ENCODE results near the gene LPCAT4. TPM values are rescaled to one million over a fixed set of nuclear protein-coding genes. Genes with fewer than 3 reads are reported as not detected.

Gene LPCAT4
- total and polyA plus RNA-seq, 9 of the 15 experiments (the other 6 are each of a cell fraction or from before 2014, with no cell fraction given): 7.3 to 34.3 (median 14.4) TPM

DNA sequence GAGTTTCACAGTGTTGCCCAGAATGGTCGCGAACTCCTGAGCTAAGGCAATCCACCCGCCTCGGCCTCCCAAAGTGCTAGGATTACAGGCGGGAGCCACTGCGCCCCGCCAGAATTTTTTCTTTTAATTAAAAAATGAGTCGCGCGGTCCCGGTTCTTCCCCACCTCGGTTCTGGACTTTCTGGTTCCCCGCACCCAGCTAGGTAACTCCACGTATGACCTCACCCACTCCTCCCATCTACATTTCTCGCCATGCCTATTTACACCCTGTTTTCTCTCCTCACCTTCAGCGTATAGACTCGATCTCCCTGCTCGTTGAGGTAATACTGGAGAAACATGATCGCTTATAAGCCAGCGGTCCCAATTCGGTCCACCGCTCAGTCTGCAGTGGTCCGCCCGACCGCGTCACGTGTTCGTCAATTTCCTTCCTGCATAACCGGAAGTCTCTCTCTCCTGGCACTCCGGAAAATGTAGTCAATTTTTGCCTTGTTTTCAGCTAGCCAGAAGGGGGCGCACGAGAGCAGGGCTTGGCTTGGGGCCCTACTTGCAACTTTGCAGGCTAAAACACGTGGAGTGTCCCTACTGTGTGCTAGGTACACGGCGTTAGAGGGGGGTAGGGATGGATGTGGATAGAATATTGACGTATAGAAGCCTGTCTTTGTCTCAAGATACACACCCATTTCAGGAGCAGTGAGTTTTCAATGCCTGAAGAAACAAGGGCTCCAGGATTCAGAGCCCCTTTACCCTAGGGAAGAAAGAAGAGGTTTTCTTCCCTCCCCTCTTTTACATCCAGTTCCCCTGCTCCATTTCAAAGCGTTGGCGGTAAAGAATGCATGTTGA is 24.0 kb downstream of the LPCAT4 start, which contains the start of the genes NOP10 and NUTM1 (continued):
- TF ChIP-seq SRSF3 (IDR thresholded peaks at IDR 0.05; ENCODE audit: insufficient read depth, low read length) (no peak), CBFA2T2 (conservative IDR thresholded peaks at IDR 0.05) (peak; percentile 68), DACH1 (IDR thresholded peaks at IDR 0.05; ENCODE audit: partially characterized antibody) (no peak), MEF2D (tag; conservative IDR thresholded peaks at IDR 0.05; ENCODE audit: low read depth) (0 out of 2 replicates have a peak, but pooled peaks have one; percentile 12), MTF1 (CRISPR knock-in tag; IDR thresholded peaks at IDR 0.05; ENCODE audit: borderline replicate concordance) (no peak), ZNF239 (CRISPR knock-in tag; IDR thresholded peaks at IDR 0.05) (no peak), RBM15 (IDR thresholded peaks at IDR 0.05; ENCODE audit: insufficient read depth, low read length) (no peak), GTF2F1 (IDR thresholded peaks at IDR 0.05; ENCODE audit: low read depth, low read length) (no peak), ZNF551 (CRISPR knock-in tag; IDR thresholded peaks at IDR 0.05) (no peak), CCNT2 (IDR thresholded peaks at IDR 0.05; ENCODE audit: borderline replicate concordance, extremely low read depth, insufficient read length, low read depth, low read length) (no peak), ZNF57 (CRISPR knock-in tag; IDR thresholded peaks at IDR 0.05) (no peak), SRF (CRISPR knock-in tag; IDR thresholded peaks at IDR 0.05) (no peak)
- TF ChIP-seq, protein P1, sequence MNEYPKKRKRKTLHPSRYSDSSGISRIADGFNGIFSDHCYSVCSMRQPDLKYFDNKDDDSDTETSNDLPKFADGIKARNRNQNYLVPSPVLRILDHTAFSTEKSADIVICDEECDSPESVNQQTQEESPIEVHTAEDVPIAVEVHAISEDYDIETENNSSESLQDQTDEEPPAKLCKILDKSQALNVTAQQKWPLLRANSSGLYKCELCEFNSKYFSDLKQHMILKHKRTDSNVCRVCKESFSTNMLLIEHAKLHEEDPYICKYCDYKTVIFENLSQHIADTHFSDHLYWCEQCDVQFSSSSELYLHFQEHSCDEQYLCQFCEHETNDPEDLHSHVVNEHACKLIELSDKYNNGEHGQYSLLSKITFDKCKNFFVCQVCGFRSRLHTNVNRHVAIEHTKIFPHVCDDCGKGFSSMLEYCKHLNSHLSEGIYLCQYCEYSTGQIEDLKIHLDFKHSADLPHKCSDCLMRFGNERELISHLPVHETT (CRISPR knock-in tag; conservative IDR thresholded peaks at IDR 0.05 in 1 of 2, IDR thresholded peaks at IDR 0.05 in 1 of 2): no peak; a peak in 1 of 4 replicates
- TF ChIP-seq, protein P2, sequence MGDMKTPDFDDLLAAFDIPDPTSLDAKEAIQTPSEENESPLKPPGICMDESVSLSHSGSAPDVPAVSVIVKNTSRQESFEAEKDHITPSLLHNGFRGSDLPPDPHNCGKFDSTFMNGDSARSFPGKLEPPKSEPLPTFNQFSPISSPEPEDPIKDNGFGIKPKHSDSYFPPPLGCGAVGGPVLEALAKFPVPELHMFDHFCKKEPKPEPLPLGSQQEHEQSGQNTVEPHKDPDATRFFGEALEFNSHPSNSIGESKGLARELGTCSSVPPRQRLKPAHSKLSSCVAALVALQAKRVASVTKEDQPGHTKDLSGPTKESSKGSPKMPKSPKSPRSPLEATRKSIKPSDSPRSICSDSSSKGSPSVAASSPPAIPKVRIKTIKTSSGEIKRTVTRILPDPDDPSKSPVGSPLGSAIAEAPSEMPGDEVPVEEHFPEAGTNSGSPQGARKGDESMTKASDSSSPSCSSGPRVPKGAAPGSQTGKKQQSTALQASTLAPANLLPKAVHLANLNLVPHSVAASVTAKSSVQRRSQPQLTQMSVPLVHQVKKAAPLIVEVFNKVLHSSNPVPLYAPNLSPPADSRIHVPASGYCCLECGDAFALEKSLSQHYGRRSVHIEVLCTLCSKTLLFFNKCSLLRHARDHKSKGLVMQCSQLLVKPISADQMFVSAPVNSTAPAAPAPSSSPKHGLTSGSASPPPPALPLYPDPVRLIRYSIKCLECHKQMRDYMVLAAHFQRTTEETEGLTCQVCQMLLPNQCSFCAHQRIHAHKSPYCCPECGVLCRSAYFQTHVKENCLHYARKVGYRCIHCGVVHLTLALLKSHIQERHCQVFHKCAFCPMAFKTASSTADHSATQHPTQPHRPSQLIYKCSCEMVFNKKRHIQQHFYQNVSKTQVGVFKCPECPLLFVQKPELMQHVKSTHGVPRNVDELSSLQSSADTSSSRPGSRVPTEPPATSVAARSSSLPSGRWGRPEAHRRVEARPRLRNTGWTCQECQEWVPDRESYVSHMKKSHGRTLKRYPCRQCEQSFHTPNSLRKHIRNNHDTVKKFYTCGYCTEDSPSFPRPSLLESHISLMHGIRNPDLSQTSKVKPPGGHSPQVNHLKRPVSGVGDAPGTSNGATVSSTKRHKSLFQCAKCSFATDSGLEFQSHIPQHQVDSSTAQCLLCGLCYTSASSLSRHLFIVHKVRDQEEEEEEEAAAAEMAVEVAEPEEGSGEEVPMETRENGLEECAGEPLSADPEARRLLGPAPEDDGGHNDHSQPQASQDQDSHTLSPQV (IDR thresholded peaks at IDR 0.05): peak; percentile 79
- TF ChIP-seq, protein P3, sequence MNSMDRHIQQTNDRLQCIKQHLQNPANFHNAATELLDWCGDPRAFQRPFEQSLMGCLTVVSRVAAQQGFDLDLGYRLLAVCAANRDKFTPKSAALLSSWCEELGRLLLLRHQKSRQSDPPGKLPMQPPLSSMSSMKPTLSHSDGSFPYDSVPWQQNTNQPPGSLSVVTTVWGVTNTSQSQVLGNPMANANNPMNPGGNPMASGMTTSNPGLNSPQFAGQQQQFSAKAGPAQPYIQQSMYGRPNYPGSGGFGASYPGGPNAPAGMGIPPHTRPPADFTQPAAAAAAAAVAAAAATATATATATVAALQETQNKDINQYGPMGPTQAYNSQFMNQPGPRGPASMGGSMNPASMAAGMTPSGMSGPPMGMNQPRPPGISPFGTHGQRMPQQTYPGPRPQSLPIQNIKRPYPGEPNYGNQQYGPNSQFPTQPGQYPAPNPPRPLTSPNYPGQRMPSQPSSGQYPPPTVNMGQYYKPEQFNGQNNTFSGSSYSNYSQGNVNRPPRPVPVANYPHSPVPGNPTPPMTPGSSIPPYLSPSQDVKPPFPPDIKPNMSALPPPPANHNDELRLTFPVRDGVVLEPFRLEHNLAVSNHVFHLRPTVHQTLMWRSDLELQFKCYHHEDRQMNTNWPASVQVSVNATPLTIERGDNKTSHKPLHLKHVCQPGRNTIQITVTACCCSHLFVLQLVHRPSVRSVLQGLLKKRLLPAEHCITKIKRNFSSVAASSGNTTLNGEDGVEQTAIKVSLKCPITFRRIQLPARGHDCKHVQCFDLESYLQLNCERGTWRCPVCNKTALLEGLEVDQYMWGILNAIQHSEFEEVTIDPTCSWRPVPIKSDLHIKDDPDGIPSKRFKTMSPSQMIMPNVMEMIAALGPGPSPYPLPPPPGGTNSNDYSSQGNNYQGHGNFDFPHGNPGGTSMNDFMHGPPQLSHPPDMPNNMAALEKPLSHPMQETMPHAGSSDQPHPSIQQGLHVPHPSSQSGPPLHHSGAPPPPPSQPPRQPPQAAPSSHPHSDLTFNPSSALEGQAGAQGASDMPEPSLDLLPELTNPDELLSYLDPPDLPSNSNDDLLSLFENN (IDR thresholded peaks at IDR 0.05; ENCODE audit: low read depth in 2 of 2, low read length in 2 of 2): peak in 1 of 2 experiments; percentile 42; a peak in 1 of 4 replicates

Data from K562 (cell line).